GM18498 (cell line): ENCODE data around the gene TAF4B.
"Not testable (repeated sequence)": the region's sequence is repeated elsewhere in the genome, so short reads cannot be mapped to it uniquely, and the experiment has no call there.

Experiments
- ATAC-seq: cut with Tn5 transposase; IDR thresholded peaks from one replicate; pipeline ENCODE4 v1.9.1; 2021; ENCODE audit warnings: mild to moderate bottlenecking, moderate library complexity; ENCODE audit not compliant: unreplicated experiment

Gene TAF4B

GRCh38 chr18:26237363-26237762 lies 11.1 kb downstream of the TAF4B start:
- ATAC-seq, result not testable (repeated sequence)

DNA sequence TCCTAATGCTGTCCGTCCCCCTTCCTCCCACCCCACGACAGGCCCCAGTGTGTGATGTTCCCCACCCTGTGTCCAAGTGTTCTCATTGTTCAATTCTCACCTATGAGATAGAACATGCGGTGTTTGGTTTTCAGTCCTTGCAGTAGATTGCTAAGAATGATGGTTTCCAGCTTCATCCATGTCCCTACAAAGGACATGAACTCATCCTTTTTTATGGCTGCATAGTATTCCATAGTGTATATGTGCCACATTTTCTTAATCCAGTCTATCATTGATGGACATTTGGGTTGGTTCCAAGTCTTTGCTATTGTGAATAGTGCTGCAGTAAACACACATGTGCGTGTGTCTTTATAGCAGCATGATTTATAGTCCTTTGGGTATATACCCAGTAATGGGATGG lies 12.5 kb downstream of the TAF4B start:
- ATAC-seq, result not testable (repeated sequence)

GRCh38 chr18:26242392-26242791 lies 16.1 kb downstream of the TAF4B start:
- ATAC-seq, result not testable (repeated sequence)

GRCh38 chr18:26245434-26245833 lies 19.2 kb downstream of the TAF4B start:
- ATAC-seq, result not testable (repeated sequence)

DNA sequence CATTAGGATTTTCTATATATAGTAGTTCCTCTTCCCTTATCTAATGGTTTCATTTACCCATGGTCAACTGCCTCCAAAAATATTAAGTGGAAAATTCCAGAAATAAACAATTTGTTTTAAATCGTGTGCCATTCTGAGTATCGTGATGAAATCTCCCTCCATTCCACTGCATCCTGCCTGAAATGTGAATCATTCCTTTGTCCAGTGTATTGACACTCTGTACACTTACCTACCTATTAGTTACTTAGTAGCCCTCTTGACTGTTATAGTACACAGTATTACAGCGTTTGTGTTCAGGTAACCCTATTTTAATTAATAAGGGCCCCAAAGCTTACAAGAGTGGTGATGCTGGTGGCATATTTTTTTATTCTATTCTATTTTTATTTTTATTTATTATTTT lies 26.2 kb downstream of the TAF4B start:
- no peak for ATAC-seq

DNA sequence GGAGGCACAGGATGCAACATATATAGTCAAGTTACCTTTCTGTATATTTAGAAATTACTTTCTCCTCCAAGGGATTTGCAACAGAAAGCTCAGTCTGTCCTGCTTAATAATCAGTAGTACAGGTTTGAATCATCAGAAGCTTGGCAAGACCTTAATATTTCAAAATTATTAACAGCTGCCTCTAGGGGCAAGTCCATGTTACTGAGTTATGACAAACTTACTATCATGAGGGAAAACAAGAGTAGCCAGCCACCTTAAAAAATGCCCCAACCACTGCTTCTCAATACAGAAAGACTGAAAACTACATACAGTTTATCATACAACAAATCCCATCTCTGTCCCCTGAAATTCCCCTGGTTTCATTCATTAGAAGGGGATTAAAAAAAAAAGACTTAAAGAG lies 28.6 kb downstream of the TAF4B start:
- not testable (repeated sequence) for ATAC-seq

- no peak for ATAC-seq
These were observed 29.7 kb downstream of the TAF4B start for GRCh38 chr18:26255695-26256622.

- no peak for ATAC-seq
These were observed 32.5 kb downstream of the TAF4B start for GRCh38 chr18:26258711-26259110.

- not testable (repeated sequence) for ATAC-seq
These were observed 33.2 kb downstream of the TAF4B start for GRCh38 chr18:26259416-26259815.

DNA sequence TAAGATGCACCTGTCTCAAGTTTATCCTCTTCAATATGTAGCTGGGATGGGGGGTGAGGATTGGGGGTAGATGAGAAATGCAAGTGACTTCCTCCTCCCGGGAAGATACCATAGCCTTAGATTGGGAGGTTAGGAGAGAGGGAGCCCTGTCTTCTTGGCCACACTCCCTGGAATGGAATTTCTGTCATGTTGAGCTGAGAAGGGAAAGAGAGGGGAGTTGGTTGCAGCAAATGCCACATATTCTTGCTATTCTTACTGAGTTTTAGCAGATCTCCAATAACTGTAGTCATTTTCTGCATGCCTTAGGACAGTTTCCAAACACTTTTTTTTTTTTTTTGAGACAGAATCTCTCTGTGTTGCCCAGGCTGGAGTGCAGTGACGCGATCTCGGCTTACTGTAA lies 35.9 kb downstream of the TAF4B start:
- ATAC-seq, result no peak

DNA sequence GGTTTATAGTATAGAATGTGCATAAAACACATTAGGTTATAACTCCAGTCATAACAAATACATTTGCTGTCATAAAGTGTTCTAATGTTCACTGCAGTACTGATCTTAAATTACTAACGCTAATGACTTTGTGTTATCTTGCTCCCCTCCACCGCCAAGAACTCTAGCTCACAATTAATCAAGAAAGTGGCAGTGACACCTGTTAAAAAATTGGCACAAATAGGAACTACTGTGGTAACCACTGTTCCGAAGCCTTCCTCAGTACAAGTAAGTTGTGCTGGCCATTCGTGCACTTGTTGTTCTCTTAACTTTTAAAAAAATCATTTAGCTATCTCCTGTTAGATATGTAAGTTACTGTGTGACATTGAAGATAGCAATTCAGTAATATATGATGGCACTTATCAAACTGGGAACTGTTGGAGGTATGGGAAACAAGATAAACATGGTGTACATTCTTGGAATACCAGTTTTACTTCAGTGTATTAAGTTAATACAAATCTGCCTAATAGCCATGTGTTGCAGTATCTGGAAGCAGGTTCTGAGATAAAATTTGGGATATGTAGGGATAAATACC lies 41.2 kb downstream of the TAF4B start:
- no peak for ATAC-seq

DNA sequence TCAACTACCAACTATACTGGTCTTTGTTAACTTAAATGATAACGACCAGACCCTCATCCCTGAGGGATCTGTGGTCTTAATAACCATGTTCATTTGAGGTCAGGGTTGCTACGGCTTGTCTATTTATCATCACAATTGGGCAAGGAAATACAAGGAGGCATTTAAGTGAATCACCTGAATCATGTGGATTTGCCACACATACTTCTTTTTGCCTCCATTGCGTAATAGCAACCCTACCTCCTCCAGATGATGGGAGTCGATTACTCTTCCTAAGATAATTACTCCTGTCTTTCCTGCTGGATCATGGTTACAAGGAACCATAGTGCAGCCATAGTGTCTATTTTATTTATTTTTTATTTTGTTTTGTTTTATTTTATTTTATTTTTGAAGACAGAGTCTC lies 42.2 kb downstream of the TAF4B start:
- ATAC-seq, result no peak

GRCh38 chr18:26271917-26272549 lies 45.8 kb downstream of the TAF4B start:
- ATAC-seq, result no peak

DNA sequence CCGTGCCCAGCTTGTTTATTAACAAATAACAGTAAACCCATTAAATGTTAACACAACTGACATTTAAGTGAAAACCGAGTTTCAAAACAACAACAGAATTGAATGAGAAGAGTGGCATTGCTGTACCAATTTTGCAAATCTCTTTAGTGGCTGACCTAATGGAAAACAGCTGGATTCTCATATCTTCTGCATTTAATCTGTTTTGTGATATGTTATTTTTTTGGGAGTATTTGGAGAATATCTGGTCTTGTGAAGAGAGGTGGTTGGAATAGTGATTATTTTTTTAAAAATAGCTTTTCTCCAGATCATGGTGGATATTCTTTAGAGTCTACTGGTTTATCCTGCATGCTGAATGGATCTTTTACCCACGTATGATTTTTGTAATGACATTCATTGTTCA lies 51.1 kb downstream of the TAF4B start:
- no peak for ATAC-seq

GRCh38 chr18:26279428-26279827 lies 53.2 kb downstream of the TAF4B start:
- ATAC-seq, result no peak

DNA sequence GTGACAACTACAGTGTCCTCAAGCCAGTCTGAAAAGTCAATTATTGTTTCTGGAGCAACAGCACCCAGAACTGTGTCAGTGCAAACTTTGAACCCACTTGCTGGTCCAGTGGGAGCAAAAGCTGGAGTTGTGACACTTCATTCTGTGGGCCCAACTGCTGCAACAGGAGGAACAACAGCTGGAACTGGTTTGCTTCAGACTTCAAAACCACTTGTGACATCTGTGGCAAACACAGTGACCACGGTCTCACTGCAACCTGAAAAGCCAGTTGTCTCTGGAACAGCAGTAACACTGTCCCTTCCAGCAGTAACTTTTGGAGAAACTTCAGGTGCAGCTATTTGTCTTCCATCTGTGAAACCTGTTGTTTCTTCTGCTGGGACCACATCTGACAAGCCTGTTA lies 59.8 kb downstream of the TAF4B start:
- no peak for ATAC-seq

- ATAC-seq, result no peak
These were observed 61.4 kb downstream of the TAF4B start for GRCh38 chr18:26287644-26288043.

GRCh38 chr18:26290385-26290784 lies 64.1 kb downstream of the TAF4B start:
- no peak for ATAC-seq

GRCh38 chr18:26293982-26294381 lies 67.7 kb downstream of the TAF4B start:
- ATAC-seq, result no peak

DNA sequence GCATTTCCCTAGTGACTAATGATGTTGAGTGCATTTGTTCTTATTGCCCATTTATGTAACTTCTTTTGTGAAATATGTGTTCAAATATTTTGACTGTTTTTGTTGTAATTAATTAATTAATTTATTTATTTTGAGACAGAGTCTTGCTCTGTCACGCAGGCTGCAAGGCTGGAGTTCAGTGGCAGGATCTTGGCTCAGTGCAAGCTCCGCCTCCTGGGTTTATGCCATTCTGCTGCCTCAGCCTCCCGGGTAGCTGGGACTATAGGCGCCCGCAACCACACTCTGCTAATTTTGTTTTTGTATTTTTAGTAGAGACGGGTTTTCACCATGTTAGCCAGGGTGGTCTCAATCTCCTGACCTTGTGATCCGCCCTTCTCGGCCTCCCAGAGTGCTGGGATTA lies 71.9 kb downstream of the TAF4B start:
- no peak for ATAC-seq

GRCh38 chr18:26301681-26302080 lies 75.4 kb downstream of the TAF4B start:
- no peak for ATAC-seq

GRCh38 chr18:26303222-26303621 lies 77.0 kb downstream of the TAF4B start:
- ATAC-seq, result not testable (repeated sequence)
